GM12865 (cell line): ENCODE measurements around the gene TOGARAM1.

ENCODE experiments used
- DNase-seq: peaks from one replicate; pipeline ENCODE4 v3.0.0; 2010; ENCODE audit warnings: low read depth
- H3K4me3 ChIP-seq: 2 replicates; pipeline ENCODE4 v1.5.1; 2011; ENCODE audit warnings: mild to moderate bottlenecking, low read depth, low read length, control low read depth
- TF ChIP-seq, protein P1 (sequence below): IDR thresholded peaks from 2 replicates; pipeline ENCODE4 v1.5.1; 2011; ENCODE audit warnings: low read length, control low read depth, low read depth, inconsistent platforms; ENCODE audit not compliant: insufficient read depth; ENCODE audit errors: missing control alignments

Gene TOGARAM1

GRCh38 chr14:45114327-45114726, 152.3 kb downstream of the TOGARAM1 start:
- DNase-seq = no peak
- TF ChIP-seq, protein P1, sequence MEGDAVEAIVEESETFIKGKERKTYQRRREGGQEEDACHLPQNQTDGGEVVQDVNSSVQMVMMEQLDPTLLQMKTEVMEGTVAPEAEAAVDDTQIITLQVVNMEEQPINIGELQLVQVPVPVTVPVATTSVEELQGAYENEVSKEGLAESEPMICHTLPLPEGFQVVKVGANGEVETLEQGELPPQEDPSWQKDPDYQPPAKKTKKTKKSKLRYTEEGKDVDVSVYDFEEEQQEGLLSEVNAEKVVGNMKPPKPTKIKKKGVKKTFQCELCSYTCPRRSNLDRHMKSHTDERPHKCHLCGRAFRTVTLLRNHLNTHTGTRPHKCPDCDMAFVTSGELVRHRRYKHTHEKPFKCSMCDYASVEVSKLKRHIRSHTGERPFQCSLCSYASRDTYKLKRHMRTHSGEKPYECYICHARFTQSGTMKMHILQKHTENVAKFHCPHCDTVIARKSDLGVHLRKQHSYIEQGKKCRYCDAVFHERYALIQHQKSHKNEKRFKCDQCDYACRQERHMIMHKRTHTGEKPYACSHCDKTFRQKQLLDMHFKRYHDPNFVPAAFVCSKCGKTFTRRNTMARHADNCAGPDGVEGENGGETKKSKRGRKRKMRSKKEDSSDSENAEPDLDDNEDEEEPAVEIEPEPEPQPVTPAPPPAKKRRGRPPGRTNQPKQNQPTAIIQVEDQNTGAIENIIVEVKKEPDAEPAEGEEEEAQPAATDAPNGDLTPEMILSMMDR = no peak
- H3K4me3 ChIP-seq = no peak overlapping the region

GRCh38 chr14:45118594-45118993, 156.6 kb downstream of the TOGARAM1 start:
- H3K4me3 ChIP-seq = no peak overlapping the region
- DNase-seq = no peak
- TF ChIP-seq, protein P1 = no peak

GRCh38 chr14:45120096-45120495, 158.1 kb downstream of the TOGARAM1 start:
- TF ChIP-seq, protein P1 = no peak
- H3K4me3 ChIP-seq = no peak overlapping the region
- DNase-seq = no peak

GRCh38 chr14:45123271-45123670, 161.3 kb downstream of the TOGARAM1 start:
- TF ChIP-seq, protein P1 = no peak
- H3K4me3 ChIP-seq = no peak overlapping the region
- no peak for DNase-seq
